Measurements from ENCODE around the gene INAVA. TPM values are rescaled to one million over a fixed set of nuclear protein-coding genes. Genes with fewer than 3 reads are reported as not detected.

The INAVA gene
- under 0.01 TPM in 2 replicates for total RNA-seq

GRCh38 chr1:200894712-200895442 lies at the start of gene INAVA:
TSS of gene INAVA (plus strand) at chr1:200894900. CDS start at chr1:200898401, 3,501 bp downstream.

DNA sequence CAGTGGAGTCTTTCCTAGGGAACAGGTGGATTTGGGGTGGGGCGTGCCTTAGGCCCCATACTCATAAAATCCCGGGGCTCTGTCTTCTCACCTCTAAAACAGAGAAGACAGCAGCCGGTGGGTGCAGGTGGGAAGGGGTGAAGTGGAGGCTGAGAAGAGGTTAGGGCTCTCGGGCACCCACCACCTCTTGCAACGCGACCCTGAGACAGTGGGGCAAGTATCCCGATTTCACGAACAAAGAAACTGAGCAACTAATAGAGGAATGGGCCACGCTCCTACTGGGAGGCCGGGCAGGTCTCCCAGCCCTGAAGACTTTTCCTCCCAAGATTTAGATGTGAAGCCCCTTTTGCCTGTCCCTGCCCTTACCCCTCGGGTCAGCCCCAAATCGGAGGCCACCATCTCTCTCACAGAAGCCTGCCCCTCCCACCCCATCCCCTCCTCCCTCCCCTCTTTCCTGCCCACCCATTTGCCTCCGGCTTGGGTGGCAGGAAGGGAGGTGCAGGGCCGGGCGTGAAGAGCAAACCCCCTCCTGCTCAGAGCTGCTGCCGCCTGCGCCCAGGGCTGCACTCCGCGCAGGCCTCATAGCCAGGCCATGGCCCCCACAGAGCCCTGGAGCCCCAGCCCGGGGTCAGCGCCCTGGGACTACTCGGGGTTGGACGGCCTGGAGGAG lies 22.1 kb upstream of the INAVA start, which contains the start of gene GPR25:
Gene GPR25 (plus strand): TSS at position 536 of the 670 bp plus-strand sequence. CDS start 57 bp downstream, at position 593.

Small RNA genes lying within 50 kb of the gene (small RNA-seq; reads per million reads assigned to genes)
- gene RNU6-704P: not detected

Other genes with a start within 250 kb of the INAVA start
- 14.2 and 18.7 TPM in 2 replicates for gene DDX59, start 225.0 kb upstream of the INAVA start, total RNA-seq
- gene CAMSAP2, start 156.0 kb upstream of the INAVA start, total RNA-seq: 51.9 and 53.3 TPM in 2 replicates
- not detected in 2 replicates for gene GPR25, start 21.9 kb upstream of the INAVA start, total RNA-seq
- gene KIF21B, start 128.8 kb downstream of the INAVA start, total RNA-seq: 0.22 and 0.39 TPM in 2 replicates
- not detected in 2 replicates for gene CACNA1S, start 217.5 kb downstream of the INAVA start, total RNA-seq
- gene ASCL5, start 232.3 kb downstream of the INAVA start, total RNA-seq: not detected in 2 replicates